K562 (cell line): Measurements from ENCODE around the gene VWA8. TPM values are rescaled to one million over a fixed set of nuclear protein-coding genes. Genes with fewer than 3 reads are reported as not detected.

Experiments
- ATAC-seq: fragments of 200-7000 bp; cut with Tn5 transposase; 3 replicates; pipeline ENCODE4 v1.9.1; 2020; ENCODE audit warnings: moderate library complexity
- BruUV-seq: library from RNA; stranded (reverse); fragments of 400-500 nt; replicated peaks from 2 replicates; lab custom pipeline; 2021; lab: Mats Ljungman, UMichigan
- CTCF ChIA-PET: fragments of 300-600 bp; formaldehyde crosslinking; extraction: SDS; loops from one replicate; lab custom pipeline; 2021; ENCODE audit warnings: low intra/inter-chr PET ratio; lab: Yijun Ruan, JAX
- POLR2A ChIA-PET: fragments of 300-600, 350-650 bp; sonication (Branson Sonifier 250); formaldehyde crosslinking; extraction: SDS; loops from one replicate; lab custom pipeline; 2021; ENCODE audit warnings: antibody characterized with exemption, inconsistent platforms; lab: Yijun Ruan, JAX
- DNase-seq, 4 experiments: peaks; one replicate each; pipeline versions ENCODE4 v3.0.0 to v3.0.0-alpha.2; 2011 to 2018; ENCODE audit warnings: low spot score in 3 of 4, mixed read lengths in 3 of 4; ENCODE audit errors: extremely low read depth in 1 of 4
- FAIRE-seq: peaks from 2 replicates; lab custom pipeline; 2011; peaks lifted over from hg19 to GRCh38; lab: Jason Lieb, UNC
- H2AFZ ChIP-seq: 2 replicates; pipeline ENCODE4 v1.6.0; 2011; ENCODE audit warnings: low read depth, low read length, control low read depth, inconsistent platforms
- H3K27ac ChIP-seq: fragments of 200-600 bp; 3 replicates; pipeline ENCODE4 v1.8.0; 2011; ENCODE audit warnings: low read depth, mild to moderate bottlenecking, control low read depth, inconsistent platforms, low read length, moderate library complexity, mixed read lengths; ENCODE audit errors: extremely low read depth
- H3K27me3 ChIP-seq, 2 experiments: fragments of 300-600 bp in 1 of 2; 2 replicates in 1 of 2; 3 replicates in 1 of 2; pipeline versions ENCODE4 v1.6.0 to v1.8.0; 2011; ENCODE audit warnings: inconsistent platforms in 2 of 2, low read length in 2 of 2, mild to moderate bottlenecking in 1 of 2, mixed read lengths in 1 of 2, moderate library complexity in 1 of 2; ENCODE audit not compliant: control insufficient read depth in 2 of 2, insufficient read depth in 2 of 2
- H3K36me3 ChIP-seq: fragments of 300-600 bp; 3 replicates; pipeline ENCODE4 v1.8.0; 2011; ENCODE audit warnings: mild to moderate bottlenecking, low read length, inconsistent platforms; ENCODE audit not compliant: control insufficient read depth, insufficient read depth
- H3K4me1 ChIP-seq, 2 experiments: fragments of 200-600 bp in 1 of 2; replicated peaks in 1 of 2; 2 replicates in 1 of 2; 3 replicates in 1 of 2; pipeline versions ENCODE4 v1.5.1 to v1.8.0; 2011; ENCODE audit warnings: inconsistent platforms in 2 of 2, low read length in 2 of 2, mild to moderate bottlenecking in 1 of 2, mixed read lengths in 1 of 2, moderate library complexity in 1 of 2; ENCODE audit not compliant: control insufficient read depth in 2 of 2, insufficient read depth in 2 of 2
- H3K4me2 ChIP-seq: 2 replicates; pipeline ENCODE4 v1.6.1; 2011; ENCODE audit warnings: low read length, control low read depth, inconsistent platforms, mixed read lengths; ENCODE audit not compliant: insufficient read depth
- H3K4me3 ChIP-seq: fragments of 200-600 bp; sonication (generic), shearing (Covaris generic); 2 replicates; pipeline ENCODE4 v1.5.1; 2016; ENCODE audit warnings: control low read depth, inconsistent platforms
- H3K79me2 ChIP-seq: fragments of 200-600 bp; 3 replicates; pipeline ENCODE4 v1.8.0; 2011; ENCODE audit warnings: low read length, inconsistent platforms; ENCODE audit not compliant: control insufficient read depth, insufficient read depth
- H3K9ac ChIP-seq, 2 experiments: 2 replicates each; pipeline versions ENCODE4 v1.6.0 to v1.6.1; 2011; ENCODE audit warnings: low read depth in 2 of 2, low read length in 2 of 2, control low read depth in 1 of 2, inconsistent platforms in 1 of 2, mild to moderate bottlenecking in 1 of 2, mixed read lengths in 1 of 2; ENCODE audit not compliant: insufficient read depth in 1 of 2
- H3K9me1 ChIP-seq: one replicate; pipeline ENCODE4 v1.6.0; 2011; ENCODE audit warnings: inconsistent platforms, mild to moderate bottlenecking, low read length, moderate library complexity; ENCODE audit not compliant: control insufficient read depth, insufficient read depth
- H3K9me3 ChIP-seq: replicated peaks from 2 replicates; pipeline ENCODE4 v1.5.1; 2011; ENCODE audit warnings: low read depth, low read length, inconsistent platforms; ENCODE audit not compliant: control insufficient read depth, insufficient read depth
- H4K20me1 ChIP-seq: replicated peaks from 2 replicates; pipeline ENCODE4 v1.6.1; 2011; ENCODE audit warnings: low read length, inconsistent platforms, mixed read lengths; ENCODE audit not compliant: control insufficient read depth, insufficient read depth
- GABPB1 ChIP-seq: sonication (generic); formaldehyde crosslinking; IDR thresholded peaks from 2 replicates; pipeline ENCODE4 v1.8.0; 2022; ENCODE audit warnings: mild to moderate bottlenecking, missing genetic modification reagents
- GATAD2B ChIP-seq: fragments of 450-650 bp; IDR thresholded peaks from 2 replicates; pipeline ENCODE4 v1.6.1; 2017; ENCODE audit warnings: mild to moderate bottlenecking, borderline replicate concordance
- GTF2A2 ChIP-seq: IDR thresholded peaks from 2 replicates; pipeline ENCODE4 v1.6.1; 2016; ENCODE audit warnings: mild to moderate bottlenecking, missing genetic modification characterization, missing compliant biosample characterization
- HEY1 ChIP-seq: fragments of 250-450 bp; sonication (Bioruptor Pico); IDR thresholded peaks from 2 replicates; pipeline ENCODE4 v1.5.0; 2020; ENCODE audit warnings: mild to moderate bottlenecking, moderate library complexity, borderline replicate concordance
- HMG20A ChIP-seq: fragments of 450-650 bp; formaldehyde crosslinking; conservative IDR thresholded peaks from 2 replicates; pipeline ENCODE4 v1.4.0; 2020; ENCODE audit warnings: mild to moderate bottlenecking, mixed read lengths
- NBN ChIP-seq: fragments of 450-650 bp; IDR thresholded peaks from 2 replicates; pipeline ENCODE4 v1.6.1; 2016; ENCODE audit warnings: low read depth, mild to moderate bottlenecking
- RBFOX2 ChIP-seq: fragments of 200-400 bp; formaldehyde crosslinking; IDR thresholded peaks from 2 replicates; pipeline ENCODE4 v1.6.1; 2017; ENCODE audit warnings: low read depth, mild to moderate bottlenecking, low read length, moderate library complexity
- SMARCB1 ChIP-seq: IDR thresholded peaks from 2 replicates; pipeline ENCODE4 v1.6.1; 2011; ENCODE audit warnings: improper control_type of control experiment, low read depth; ENCODE audit not compliant: insufficient read length
- TBL1XR1 ChIP-seq, 2 experiments: IDR thresholded peaks; 2 replicates each; pipeline ENCODE4 v1.6.1; 2012; ENCODE audit warnings: improper control_type of control experiment in 2 of 2, low read length in 2 of 2, mild to moderate bottlenecking in 1 of 2
- ZNF143 ChIP-seq: sonication (generic); formaldehyde crosslinking; IDR thresholded peaks from 2 replicates; pipeline ENCODE4 v1.9.0; 2022; ENCODE audit warnings: mild to moderate bottlenecking, missing genetic modification reagents
- ZNF282 ChIP-seq: sonication (generic); formaldehyde crosslinking; IDR thresholded peaks from 2 replicates; pipeline ENCODE4 v1.8.1; 2023; ENCODE audit warnings: missing genetic modification reagents
- ZNF311 ChIP-seq: fragments of 250-450 bp; sonication (Bioruptor Pico); IDR thresholded peaks from 2 replicates; pipeline ENCODE4 v1.4.0; 2020; ENCODE audit warnings: mild to moderate bottlenecking, moderate library complexity
- ZNF316 ChIP-seq: fragments of 450-650 bp; IDR thresholded peaks from 2 replicates; pipeline ENCODE4 v1.6.1; 2016
- ZNF445 ChIP-seq: fragments of 250-450 bp; sonication (Bioruptor Pico); IDR thresholded peaks from 2 replicates; pipeline ENCODE4 v1.4.0; 2020; ENCODE audit warnings: low read depth, mild to moderate bottlenecking, moderate library complexity
- WGBS: fragments of 100-300 bp; shearing (Covaris generic); methylation state at CpG from one replicate; pipeline ENCODE4 v1.1.6; 2016; ENCODE audit warnings: low coverage, mixed read lengths; ENCODE audit not compliant: insufficient coverage; ENCODE audit errors: missing lambda C conversion rate; 5-methylcytosine and 5-hydroxymethylcytosine counted together
- in situ Hi-C: fragments of 300-500 bp; cut with MboI; formaldehyde crosslinking; loops from 4 replicates; pipeline ENCODE4 v1.15.0; 2018; ENCODE audit warnings: inconsistent platforms, mixed read lengths
- intact Hi-C: fragments of 100-400 bp; cut with micrococcal nuclease; formaldehyde crosslinking; loops from 2 replicates; pipeline ENCODE4 v1.14.2; 2022
- polyA plus RNA-seq, 8 experiments: library from polyadenylated mRNA; depleted of rRNA in 4 of 8; stranded (reverse) in 5 of 8; unstranded in 3 of 8; fragments of >200 nt; fragmentation: Nextera tagmentation in 2 of 8; fragmentation: Illumina TruSeq in 1 of 8; extraction: Ambion mirVana in 2 of 8; extraction: Trizol in 1 of 8; gene quantifications; 2 replicates each; pipeline versions ENCODE4 v1.2.1 to v1.2.3, GENCODE V29; 2011 to 2014; ENCODE audit warnings: inconsistent platforms in 1 of 8, missing spikeins in 1 of 8
- total RNA-seq, 7 experiments: library from RNA; depleted of rRNA in 6 of 7; stranded (reverse); fragments of >200 nt in 6 of 7; fragmentation: Illumina TruSeq in 2 of 7; extraction: Trizol in 2 of 7; gene quantifications; 2 replicates each; pipeline versions ENCODE4 v1.2.1 to v1.2.3, GENCODE V29; 2011 to 2021; ENCODE audit warnings: low replicate concordance in 1 of 7
- TF ChIP-seq, protein P1 (sequence below): conservative IDR thresholded peaks from 2 replicates; pipeline ENCODE4 v1.6.1; 2011; ENCODE audit warnings: low read depth, mild to moderate bottlenecking, low read length; ENCODE audit not compliant: control insufficient read depth

The VWA8 gene
- total and polyA plus RNA-seq, 9 of the 15 experiments (the other 6 are each of a cell fraction or from before 2014, with no cell fraction given) = 2.1 to 18.5 (median 13.3) TPM

DNA sequence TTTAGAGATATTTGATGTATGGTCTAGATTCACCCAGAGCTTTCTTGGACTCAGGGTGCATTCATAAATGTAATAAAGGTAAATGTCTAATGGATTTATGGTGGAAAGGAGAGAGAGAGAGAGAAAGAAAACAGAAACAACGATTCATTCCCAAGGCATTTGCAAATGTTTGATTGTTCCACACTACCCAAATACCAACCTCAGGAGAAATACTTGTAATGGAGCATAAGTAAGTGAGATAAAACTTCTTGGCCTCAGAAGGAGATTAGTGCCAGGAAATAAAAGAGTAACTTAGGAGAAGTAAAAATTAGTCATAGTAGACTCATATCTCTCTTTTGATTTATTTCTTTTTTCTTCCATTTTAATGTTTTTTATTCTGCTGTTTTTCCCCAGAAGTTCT is 46.9 kb upstream of the VWA8 start:
- in situ Hi-C loops = no loop called here
- no peak overlapping the region for H3K9ac ChIP-seq
- CTCF ChIA-PET = no interaction called here
- TF ChIP-seq GATAD2B = no peak
- no peak for TF ChIP-seq GTF2A2 (tag)
- no peak for TF ChIP-seq ZNF311 (CRISPR knock-in tag)
- no peak for TF ChIP-seq HEY1 (CRISPR knock-in tag)
- ATAC-seq (no peak), FAIRE-seq (no peak), DNase-seq (no peak)
- H2AFZ ChIP-seq = no peak overlapping the region
- WGBS = 0% methylated on average over 1 of the region's 1 CpG
- no peak overlapping the region for H3K4me3 ChIP-seq
- no peaks in the 10 kb centered on the region for H4K20me1 ChIP-seq
- H3K27ac ChIP-seq = no peak overlapping the region
- H3K36me3 ChIP-seq = no peaks in the 10 kb centered on the region
- H3K4me1 ChIP-seq = peaks cover 3 to 5% of the 10 kb centered on the region in 2 experiments; a peak in 3 of 5 replicates
- H3K9me3 ChIP-seq = no peaks in the 10 kb centered on the region
- no peaks in the 10 kb centered on the region for H3K9me1 ChIP-seq
- no peak overlapping the region for H3K4me2 ChIP-seq
- POLR2A ChIA-PET = no interaction called here
- intact Hi-C loops = no loop called here
- no peaks in the 10 kb centered on the region for H3K79me2 ChIP-seq
- BruUV-seq = no TSS peak
- H3K27me3 ChIP-seq = peaks cover 4% of the 10 kb centered on the region in 2 experiments; a peak in 2 of 5 replicates

DNA sequence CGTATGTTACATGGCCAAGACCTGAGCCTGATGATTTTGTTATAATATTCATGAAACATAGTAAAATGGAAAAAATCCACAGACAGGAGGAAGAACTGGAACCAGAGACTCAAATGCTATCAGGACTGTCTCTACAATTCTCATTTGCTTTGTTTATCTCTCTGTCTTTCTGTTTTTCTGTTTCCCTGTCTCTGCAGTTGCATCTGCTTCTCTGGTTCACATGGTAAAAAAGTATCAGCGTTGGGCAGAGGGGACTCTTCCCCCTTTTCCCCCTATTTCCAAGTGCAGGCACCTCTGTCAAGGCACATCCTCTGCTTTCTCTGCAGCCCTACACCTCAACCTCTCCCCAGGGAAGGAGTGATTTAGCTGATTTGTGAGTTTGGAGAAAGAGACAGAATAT is 41.2 kb upstream of the VWA8 start:
- no peak overlapping the region for H3K27ac ChIP-seq
- BruUV-seq = no TSS peak
- no peaks in the 10 kb centered on the region for H4K20me1 ChIP-seq
- FAIRE-seq = no peak
- H2AFZ ChIP-seq = no peak overlapping the region
- WGBS = 7% methylated on average over 2 of the region's 2 CpGs
- no peaks in the 10 kb centered on the region for H3K9me3 ChIP-seq
- H3K9me1 ChIP-seq = no peaks in the 10 kb centered on the region
- no peak overlapping the region for H3K4me2 ChIP-seq
- peaks cover 0 to 4% of the 10 kb centered on the region in 2 experiments; a peak in 3 of 5 replicates for H3K27me3 ChIP-seq
- H3K9ac ChIP-seq = no peak overlapping the region
- in situ Hi-C loops = no loop called here
- no peaks in the 10 kb centered on the region for H3K36me3 ChIP-seq
- no peak overlapping the region for H3K4me3 ChIP-seq
- CTCF ChIA-PET = no interaction called here
- no peaks in the 10 kb centered on the region for H3K79me2 ChIP-seq
- intact Hi-C loops = no loop called here
- no peak for ATAC-seq
- peaks cover 3% of the 10 kb centered on the region in 2 experiments; a peak in 2 of 5 replicates for H3K4me1 ChIP-seq
- DNase-seq = no peak
- POLR2A ChIA-PET = no interaction called here
- TF ChIP-seq ZNF445 (CRISPR knock-in tag) = no peak
- no peak for TF ChIP-seq SMARCB1
- TF ChIP-seq GABPB1 = no peak
- TF ChIP-seq TBL1XR1 (IDR thresholded peaks at IDR 0.05; ENCODE audit: low read length in 2 of 2) = no peak
- no peak for TF ChIP-seq ZNF316
- TF ChIP-seq HMG20A (CRISPR knock-in tag) = no peak
- no peak for TF ChIP-seq NBN
- TF ChIP-seq RBFOX2 = no peak
- TF ChIP-seq ZNF282 (CRISPR knock-in tag) = no peak
- TF ChIP-seq ZNF143 (CRISPR knock-in tag) = no peak
- TF ChIP-seq, protein P1, sequence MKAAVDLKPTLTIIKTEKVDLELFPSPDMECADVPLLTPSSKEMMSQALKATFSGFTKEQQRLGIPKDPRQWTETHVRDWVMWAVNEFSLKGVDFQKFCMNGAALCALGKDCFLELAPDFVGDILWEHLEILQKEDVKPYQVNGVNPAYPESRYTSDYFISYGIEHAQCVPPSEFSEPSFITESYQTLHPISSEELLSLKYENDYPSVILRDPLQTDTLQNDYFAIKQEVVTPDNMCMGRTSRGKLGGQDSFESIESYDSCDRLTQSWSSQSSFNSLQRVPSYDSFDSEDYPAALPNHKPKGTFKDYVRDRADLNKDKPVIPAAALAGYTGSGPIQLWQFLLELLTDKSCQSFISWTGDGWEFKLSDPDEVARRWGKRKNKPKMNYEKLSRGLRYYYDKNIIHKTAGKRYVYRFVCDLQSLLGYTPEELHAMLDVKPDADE = no peak
